ENCODE measurements around the gene CTNNA2. TPM values are rescaled to one million over a fixed set of nuclear protein-coding genes. Genes with fewer than 3 reads are reported as not detected.

Gene CTNNA2
- 0.15 to 0.36 TPM (median 0.21 TPM) in 5 replicates for total RNA-seq (2022; extraction: Qiagen RNA extraction)

GRCh38 chr2:79512442-79513401 lies at the start of gene CTNNA2:
CTNNA2 (plus strand) TSS chr2:79513051.

GRCh38 chr2:80303909-80304837 lies 791.3 kb downstream of the CTNNA2 start, which contains the start of gene LRRTM1:
LRRTM1 (minus strand) TSS chr2:80304752; CDS start chr2:80303819, 933 bp downstream.

Data from A549 treated with Hydrocortisone at 1 μM for 4 hours (cell line).